HG03521 (cell line): Measurements from ENCODE around the gene LDLRAD4.
"Not testable (repeated sequence)": the region's sequence is repeated elsewhere in the genome, so short reads cannot be mapped to it uniquely, and the experiment has no call there.

Experiments
- ATAC-seq: cut with Tn5 transposase; IDR thresholded peaks from one replicate; pipeline ENCODE4 v1.9.1; 2021; ENCODE audit warnings: mild to moderate bottlenecking, moderate library complexity; ENCODE audit not compliant: unreplicated experiment

Gene LDLRAD4

DNA sequence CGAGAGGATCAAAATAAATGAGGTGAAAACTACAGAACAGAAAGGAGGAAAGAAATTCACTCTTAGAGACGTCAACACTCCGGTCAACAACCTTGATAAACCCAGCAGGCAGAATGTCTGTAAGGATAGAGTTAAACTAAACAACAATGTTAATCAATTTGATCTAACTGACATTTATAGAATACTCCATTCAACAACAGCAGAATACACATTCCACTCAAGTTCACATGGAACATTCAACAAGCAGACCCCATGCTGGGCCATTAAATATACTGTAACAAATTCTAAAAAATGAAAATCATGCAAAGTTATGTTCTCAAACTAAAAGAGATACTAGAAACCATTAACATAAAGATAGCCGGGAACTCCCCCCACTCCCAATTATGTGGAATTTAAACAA lies 466.0 kb downstream of the LDLRAD4 start:
- no peak for ATAC-seq

DNA sequence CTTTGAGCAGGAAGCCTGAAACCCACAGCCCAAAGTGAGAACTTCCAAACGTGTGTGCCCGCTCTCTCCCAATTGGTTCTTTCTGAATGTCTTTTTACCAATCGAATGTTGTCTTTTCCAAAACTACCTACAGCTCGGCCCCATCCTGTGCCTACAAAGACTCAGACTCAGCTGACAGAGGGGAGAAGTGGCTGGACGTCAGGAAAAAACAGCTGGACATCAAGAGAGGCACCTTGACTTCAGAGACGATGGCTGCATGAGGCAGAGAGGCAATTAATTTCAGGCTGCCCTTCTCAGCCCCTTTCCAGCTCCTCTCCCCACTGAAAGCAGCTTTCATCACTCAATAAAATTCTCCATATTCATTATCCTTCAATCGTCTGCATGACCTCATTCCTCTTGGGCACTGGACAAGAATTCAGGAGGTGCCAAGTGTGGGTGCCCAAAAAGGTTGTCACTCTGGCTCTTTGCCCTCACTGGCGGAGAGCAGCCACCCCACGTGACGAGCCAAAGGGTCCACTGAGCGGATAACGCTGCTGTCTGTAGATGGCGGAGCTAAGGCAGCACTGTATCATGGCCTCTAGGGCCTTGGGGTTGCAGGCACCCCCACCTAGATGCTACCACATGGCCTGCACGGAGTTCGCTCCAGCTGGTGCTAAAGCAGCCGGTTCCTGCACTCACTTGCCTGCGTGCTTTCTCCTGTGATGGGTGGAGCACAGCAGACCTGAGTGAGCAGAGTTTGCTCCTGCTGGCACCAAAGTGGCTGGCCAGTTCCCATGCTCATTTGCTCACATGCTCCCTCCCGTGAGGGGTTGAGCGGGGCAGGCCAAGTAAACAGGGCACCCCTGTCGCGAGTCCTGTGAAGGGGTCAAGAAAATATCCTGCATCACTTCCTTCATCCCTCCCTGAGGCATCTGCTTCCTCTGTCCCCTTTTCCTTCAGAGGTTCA lies 469.9 kb downstream of the LDLRAD4 start:
- no peak for ATAC-seq

DNA sequence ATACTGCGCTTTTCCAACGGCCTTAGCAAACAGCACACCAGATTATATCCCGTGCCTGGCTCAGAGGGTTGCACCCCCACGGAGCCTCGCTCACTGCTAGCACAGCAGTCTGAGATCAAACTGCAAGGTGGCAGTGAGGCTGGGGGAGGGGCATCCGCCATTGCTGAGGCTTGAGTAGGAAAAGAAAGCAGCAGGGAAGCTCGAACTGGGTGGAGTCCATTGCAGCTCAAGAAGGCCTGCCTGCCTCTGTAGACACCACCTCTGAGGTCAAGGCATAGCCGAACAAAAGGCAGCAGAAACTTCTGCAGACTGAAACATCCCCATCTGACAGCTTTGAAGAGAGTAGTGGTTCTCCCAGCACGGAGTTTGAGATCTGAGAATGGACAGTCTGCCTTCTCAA lies 471.5 kb downstream of the LDLRAD4 start:
- not testable (repeated sequence) for ATAC-seq

DNA sequence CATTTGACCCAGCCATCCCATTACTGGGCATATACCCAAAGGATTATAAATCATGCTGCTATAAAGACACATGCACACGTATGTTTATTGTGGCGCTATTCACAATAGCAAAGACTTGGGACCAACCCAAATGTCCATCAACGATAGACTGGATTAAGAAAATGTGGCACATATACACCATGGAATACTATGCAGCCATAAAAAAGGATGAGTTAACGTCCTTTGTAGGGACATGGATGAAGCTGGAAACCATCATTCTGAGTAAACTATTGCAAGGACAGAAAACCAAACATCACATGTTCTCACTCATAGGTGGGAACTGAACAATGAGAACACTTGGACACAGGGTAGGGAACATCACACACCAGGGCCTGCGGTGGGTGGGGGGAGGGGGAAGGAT lies 476.8 kb downstream of the LDLRAD4 start:
- ATAC-seq = not testable (repeated sequence)

DNA sequence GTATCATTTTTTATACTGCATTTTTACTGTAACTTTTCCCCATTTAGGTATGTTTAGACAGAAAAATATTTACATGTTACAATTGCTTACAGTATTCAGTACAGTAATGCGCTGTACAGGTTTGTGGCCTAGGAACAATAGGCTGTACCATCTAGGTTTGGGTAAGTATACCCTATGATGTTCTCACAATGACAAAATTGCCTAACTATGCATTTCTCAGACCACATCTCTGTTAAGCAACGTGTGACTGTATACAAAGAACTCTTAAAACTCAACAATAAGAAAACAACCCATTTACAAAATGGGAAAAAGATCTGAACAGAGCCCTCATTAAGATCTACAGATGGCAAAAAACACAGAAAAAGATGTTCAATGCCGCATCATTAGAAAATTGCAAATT lies 478.4 kb downstream of the LDLRAD4 start:
- no peak for ATAC-seq

DNA sequence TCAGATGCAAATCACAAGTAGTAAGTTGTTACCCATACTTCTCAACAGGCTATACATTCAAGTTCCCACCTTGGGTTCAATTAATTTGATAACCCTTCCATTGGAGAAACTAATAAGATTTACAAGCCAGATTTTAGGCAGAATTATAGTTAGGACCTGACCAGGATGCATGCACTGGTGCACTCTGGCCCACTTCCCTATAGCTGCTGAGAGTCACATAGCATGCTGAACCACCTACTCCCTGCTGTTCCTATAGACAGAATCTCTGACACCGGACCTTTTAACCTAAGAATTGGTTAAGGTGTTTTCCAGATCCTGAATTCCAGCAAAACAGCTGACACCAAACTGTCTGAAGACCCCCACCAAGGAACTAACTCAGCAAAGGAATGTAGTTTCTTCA lies 481.6 kb downstream of the LDLRAD4 start:
- ATAC-seq = no peak
